H1 (cell line): ENCODE measurements around the gene ETFB.

Experiments used
- CEBPB ChIP-seq: IDR thresholded peaks from 2 replicates; pipeline ENCODE4 v1.6.1; 2012; ENCODE audit warnings: low read depth, low read length
- CHD2 ChIP-seq: IDR thresholded peaks from 2 replicates; pipeline ENCODE4 v1.6.1; 2012; ENCODE audit warnings: low read length, improper control_type of control experiment
- HDAC2 ChIP-seq, 2 experiments: fragments of 300-600 bp in 1 of 2; sonication (generic) in 1 of 2; IDR thresholded peaks; 2 replicates each; pipeline ENCODE4 v1.6.1; 2011 to 2012; ENCODE audit warnings: low read depth in 2 of 2, low read length in 2 of 2, mild to moderate bottlenecking in 2 of 2, moderate library complexity in 2 of 2, borderline replicate concordance in 1 of 2, inconsistent platforms in 1 of 2
- POLR2AphosphoS5 ChIP-seq: IDR thresholded peaks from 2 replicates; pipeline ENCODE4 v1.6.1; 2011; ENCODE audit warnings: low read depth, low read length
- TCF12 ChIP-seq: IDR thresholded peaks from 2 replicates; pipeline ENCODE4 v1.6.1; 2011; ENCODE audit warnings: low read depth, mild to moderate bottlenecking, low read length

GRCh38 chr19:51372021-51372648, 5.9 kb upstream of the ETFB start:
- TF ChIP-seq HDAC2 (IDR thresholded peaks at IDR 0.05; ENCODE audit: borderline replicate concordance in 1 of 2, low read depth in 2 of 2, low read length in 2 of 2), result no peak
- TF ChIP-seq TCF12, result no peak
- no peak for TF ChIP-seq POLR2AphosphoS5
- TF ChIP-seq CEBPB, result no peak
- TF ChIP-seq CHD2, result no peak
